AG09319 (cell line): ENCODE measurements around the gene LITAFD.

Source experiments
- DNase-seq: peaks from one replicate; pipeline ENCODE4 v3.0.0-alpha.2; 2010; ENCODE audit warnings: low read depth; ENCODE audit errors: extremely low read depth
- CTCF ChIP-seq: IDR thresholded peaks from 2 replicates; pipeline ENCODE4 v1.5.1; 2011; ENCODE audit warnings: low read depth, mild to moderate bottlenecking, inconsistent platforms, low read length, moderate library complexity

Gene LITAFD

GRCh38 chr16:8848231-8848938 lies 33.8 kb upstream of the LITAFD start:
- no peak for DNase-seq
- TF ChIP-seq CTCF: no peak

GRCh38 chr16:8848939-8849391 lies 33.2 kb upstream of the LITAFD start:
- no peak for TF ChIP-seq CTCF

GRCh38 chr16:8849411-8850011 lies 32.6 kb upstream of the LITAFD start:
- DNase-seq: no peak
- TF ChIP-seq CTCF: no peak

More at GRCh38 chr16:8848939-8849391, 33.2 kb upstream of the LITAFD start:
- no peak for DNase-seq

GRCh38 chr16:8850279-8850885 lies 31.8 kb upstream of the LITAFD start:
- no peak for DNase-seq
- no peak for TF ChIP-seq CTCF

- DNase-seq: no peak
- no peak for TF ChIP-seq CTCF
Observed at GRCh38 chr16:8851761-8852403, 30.3 kb upstream of the LITAFD start.

GRCh38 chr16:8852534-8852933 lies 29.6 kb upstream of the LITAFD start:
- DNase-seq: no peak
- no peak for TF ChIP-seq CTCF

GRCh38 chr16:8853150-8853549 lies 29.0 kb upstream of the LITAFD start:
- no peak for DNase-seq
- TF ChIP-seq CTCF: no peak
